ENCODE measurements around the gene RNF182.

GRCh38 chr6:14010275-14010674 is 85.5 kb downstream of the RNF182 start:
- no peak for TF ChIP-seq CTCF (conservative IDR thresholded peaks at IDR 0.05 in 1 of 2, IDR thresholded peaks at IDR 0.05 in 1 of 2; ENCODE audit: low read depth in 1 of 2, low read length in 2 of 2)
- no peak for TF ChIP-seq EZH2 (IDR thresholded peaks at IDR 0.05; ENCODE audit: low read length, missing control alignments)
